OCI-LY3 (cell line): ENCODE results near the gene FLVCR2.

Experiments
- CTCF ChIP-seq: fragments of 200-600, 300-600 bp; sonication (generic); IDR thresholded peaks from 2 replicates; pipeline ENCODE4 v1.5.1; 2014; ENCODE audit warnings: antibody characterized with exemption, low read length, low read depth
- EZH2phosphoT487 ChIP-seq: fragments of 200-600 bp; shearing (Covaris generic); IDR thresholded peaks from 2 replicates; pipeline ENCODE4 v1.6.1; 2018; ENCODE audit warnings: antibody characterized with exemption, mixed run types, low read depth

- TF ChIP-seq CTCF (no peak), EZH2phosphoT487 (no peak)
These were observed 28.6 kb downstream of the FLVCR2 start for GRCh38 chr14:75607044-75607443.
